Activated naive CD4-positive, alpha-beta T cell treated with anti-CD3 and anti-CD28 coated beads for 36 hours (primary cell): Measurements from ENCODE around the gene ADARB1. TPM values are rescaled to one million over a fixed set of nuclear protein-coding genes. Genes with fewer than 3 reads are reported as not detected.
"Not testable (repeated sequence)": the region's sequence is repeated elsewhere in the genome, so short reads cannot be mapped to it uniquely, and the experiment has no call there.

Experiments
- CTCF ChIA-PET: fragments of 350-600 bp; sonication (Branson Sonifier 250); formaldehyde crosslinking; loops from one replicate; lab custom pipeline; 2021; ENCODE audit warnings: antibody characterized with exemption; lab: Charles Lee
- DNase-seq: peaks from one replicate; pipeline ENCODE4 v3.0.0-alpha.2; 2020
- H3K27ac Mint-ChIP-seq: one replicate; pipeline ENCODE4 v1.8.0; 2021; ENCODE audit warnings: mild to moderate bottlenecking, mixed read lengths
- H3K27me3 Mint-ChIP-seq: one replicate; pipeline ENCODE4 v1.8.0; 2021; ENCODE audit warnings: low read depth, mixed read lengths
- H3K36me3 Mint-ChIP-seq: one replicate; pipeline ENCODE4 v1.8.0; 2021; ENCODE audit warnings: low read depth, mixed read lengths
- H3K4me1 Mint-ChIP-seq: one replicate; pipeline ENCODE4 v1.8.0; 2021; ENCODE audit warnings: low read depth, mixed read lengths
- H3K4me3 Mint-ChIP-seq: one replicate; pipeline ENCODE4 v1.8.0; 2021; ENCODE audit warnings: mild to moderate bottlenecking, moderate library complexity, mixed read lengths
- H3K9me3 Mint-ChIP-seq: one replicate; pipeline ENCODE4 v1.8.0; 2021; ENCODE audit warnings: mixed read lengths
- intact Hi-C: fragments of 100-400 bp; cut with micrococcal nuclease; formaldehyde crosslinking; loops from one replicate; pipeline ENCODE4 v1.15.1; 2023
- total RNA-seq, 2 experiments: library from RNA; stranded (reverse); gene quantifications; one replicate each; pipeline ENCODE4 v1.2.3, GENCODE V29; 2021

Gene ADARB1
- total RNA-seq, 2 experiments from 2014 or later: 30.1 to 33.3 TPM

- H3K4me3 Mint-ChIP-seq: no peak overlapping the region
- H3K9me3 Mint-ChIP-seq: no peaks in the 10 kb centered on the region
- peak overlapping the region; percentile 20 for H3K27ac Mint-ChIP-seq
- no peaks in the 10 kb centered on the region for H3K27me3 Mint-ChIP-seq
- H3K4me1 Mint-ChIP-seq: peaks cover 32% of the 10 kb centered on the region
- intact Hi-C loops: no loop called here
- DNase-seq: no peak
- no peaks in the 10 kb centered on the region for H3K36me3 Mint-ChIP-seq
- CTCF ChIA-PET: interaction anchor here (0.6 to 8.2 kb wide), 27 partner anchors 10 to 444 kb away, joined by 3 to 112 read pairs (median 7); no protein-coding TSS in a partner anchor
Observed at GRCh38 chr21:45129189-45129923, 55.0 kb downstream of the ADARB1 start.

GRCh38 chr21:45130324-45130774, 56.0 kb downstream of the ADARB1 start:
- H3K36me3 Mint-ChIP-seq: no peaks in the 10 kb centered on the region
- CTCF ChIA-PET: interaction anchor here (1.0 to 8.2 kb wide), 11 partner anchors 9 to 330 kb away, joined by 3 to 112 read pairs (median 11); no protein-coding TSS in a partner anchor
- H3K4me3 Mint-ChIP-seq: no peak overlapping the region
- intact Hi-C loops: no loop called here
- no peaks in the 10 kb centered on the region for H3K27me3 Mint-ChIP-seq
- H3K27ac Mint-ChIP-seq: no peak overlapping the region
- H3K4me1 Mint-ChIP-seq: peaks cover 32% of the 10 kb centered on the region
- no peaks in the 10 kb centered on the region for H3K9me3 Mint-ChIP-seq
- DNase-seq: no peak

GRCh38 chr21:45131537-45131999, 57.2 kb downstream of the ADARB1 start:
- no peak for DNase-seq
- no peaks in the 10 kb centered on the region for H3K36me3 Mint-ChIP-seq
- no peak overlapping the region for H3K4me3 Mint-ChIP-seq
- CTCF ChIA-PET: interaction anchor here (3.9 to 8.2 kb wide), 4 partner anchors 8 to 184 kb away, joined by 45 to 112 read pairs (median 75); no protein-coding TSS in a partner anchor
- H3K27me3 Mint-ChIP-seq: no peaks in the 10 kb centered on the region
- H3K4me1 Mint-ChIP-seq: peaks cover 31% of the 10 kb centered on the region
- intact Hi-C loops: no loop called here
- H3K9me3 Mint-ChIP-seq: no peaks in the 10 kb centered on the region
- no peak overlapping the region for H3K27ac Mint-ChIP-seq

DNA sequence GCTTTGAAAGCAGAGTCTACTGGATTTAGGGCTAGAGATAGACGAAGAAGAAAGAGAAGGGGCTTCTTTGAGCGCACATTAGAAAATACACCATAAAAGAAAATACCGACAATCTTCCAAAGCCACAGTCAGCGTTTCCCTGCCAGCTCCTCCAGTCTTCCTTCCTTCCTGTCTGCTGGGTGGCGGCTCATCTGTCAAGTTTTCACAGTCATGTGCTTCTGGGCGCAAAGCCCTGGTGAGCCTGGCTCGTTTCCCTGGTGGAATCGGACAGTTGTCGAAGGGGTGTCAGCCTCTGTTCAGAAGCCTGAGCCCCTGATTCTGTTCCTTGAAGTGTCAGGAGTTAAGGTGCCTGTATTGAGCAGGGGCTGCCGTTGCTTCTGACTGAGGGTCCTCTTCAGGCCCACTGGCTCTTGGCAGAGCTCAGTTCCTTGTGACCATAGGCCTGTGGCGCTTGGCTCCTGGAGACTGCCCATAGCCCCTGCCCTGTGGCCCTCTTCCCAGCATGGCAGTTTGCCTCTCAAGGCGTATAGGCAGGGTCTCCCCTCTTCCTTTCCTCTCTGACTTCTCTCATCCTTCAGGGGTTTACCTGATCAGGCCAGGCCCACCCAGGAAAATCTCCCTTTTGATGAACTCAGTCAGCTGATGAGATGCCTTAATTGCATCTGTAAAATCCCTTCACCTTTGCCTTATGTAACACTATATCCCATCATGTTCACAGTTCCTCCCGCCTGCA, 58.6 kb downstream of the ADARB1 start:
- intact Hi-C loops: no loop called here
- Mint-ChIP-seq H3K27ac (no peak overlapping the region), H3K9me3 (no peaks in the 10 kb centered on the region), H3K4me3 (no peak overlapping the region), H3K36me3 (no peaks in the 10 kb centered on the region), H3K4me1 (peaks cover 31% of the 10 kb centered on the region), H3K27me3 (no peaks in the 10 kb centered on the region)
- DNase-seq: no peak
- CTCF ChIA-PET: no interaction called here

- H3K27ac Mint-ChIP-seq, H3K9me3 Mint-ChIP-seq, CTCF ChIA-PET, DNase-seq, H3K4me3 Mint-ChIP-seq, H3K27me3 Mint-ChIP-seq, intact Hi-C loops, H3K36me3 Mint-ChIP-seq: not testable (repeated sequence)
- peaks cover 29% of the 10 kb centered on the region for H3K4me1 Mint-ChIP-seq
Observed at GRCh38 chr21:45133574-45134278, 59.3 kb downstream of the ADARB1 start.

DNA sequence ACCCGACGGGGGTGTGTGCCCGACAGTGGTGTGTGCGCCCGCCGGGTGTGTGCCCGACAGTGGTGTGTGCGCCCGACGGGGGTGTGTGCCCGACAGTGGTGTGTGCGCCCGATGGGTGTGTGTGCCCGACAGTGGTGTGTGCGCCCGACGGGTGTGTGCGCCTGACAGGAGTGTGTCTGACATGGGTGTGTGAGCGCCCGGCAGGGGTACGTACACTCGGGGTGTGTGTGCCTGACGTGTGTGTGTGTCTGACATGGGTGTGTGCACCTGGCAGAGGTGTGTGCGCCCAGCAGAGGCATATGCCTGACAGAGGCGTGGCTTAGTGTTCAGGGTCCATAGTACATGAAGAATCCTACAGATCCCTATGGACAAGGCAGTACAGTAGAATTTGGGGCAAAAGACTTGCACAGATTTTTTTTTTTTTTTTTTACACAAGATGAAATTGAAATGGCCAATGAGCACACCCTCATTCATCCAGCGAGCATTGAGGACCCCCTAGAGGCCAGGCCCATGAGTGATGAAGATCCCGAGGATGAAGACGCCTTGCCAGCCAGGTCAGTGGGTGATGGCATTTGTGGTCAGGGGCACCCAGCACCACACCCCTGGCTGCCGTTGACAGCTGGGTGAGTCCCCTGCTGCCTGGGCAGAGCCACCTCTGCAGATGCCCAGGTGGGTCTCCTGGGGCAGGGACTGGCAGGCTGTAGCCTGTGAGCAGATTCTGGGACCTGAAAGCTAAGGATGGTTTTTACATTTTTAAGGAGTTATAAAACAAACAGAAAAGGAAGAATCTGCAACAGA, 60.1 kb downstream of the ADARB1 start:
- intact Hi-C loops: no loop called here
- peaks cover 25% of the 10 kb centered on the region for H3K4me1 Mint-ChIP-seq
- H3K27me3 Mint-ChIP-seq: no peaks in the 10 kb centered on the region
- DNase-seq: no peak
- no peaks in the 10 kb centered on the region for H3K9me3 Mint-ChIP-seq
- no peak overlapping the region for H3K4me3 Mint-ChIP-seq
- H3K36me3 Mint-ChIP-seq: no peaks in the 10 kb centered on the region
- CTCF ChIA-PET: no interaction called here
- no peak overlapping the region for H3K27ac Mint-ChIP-seq

DNA sequence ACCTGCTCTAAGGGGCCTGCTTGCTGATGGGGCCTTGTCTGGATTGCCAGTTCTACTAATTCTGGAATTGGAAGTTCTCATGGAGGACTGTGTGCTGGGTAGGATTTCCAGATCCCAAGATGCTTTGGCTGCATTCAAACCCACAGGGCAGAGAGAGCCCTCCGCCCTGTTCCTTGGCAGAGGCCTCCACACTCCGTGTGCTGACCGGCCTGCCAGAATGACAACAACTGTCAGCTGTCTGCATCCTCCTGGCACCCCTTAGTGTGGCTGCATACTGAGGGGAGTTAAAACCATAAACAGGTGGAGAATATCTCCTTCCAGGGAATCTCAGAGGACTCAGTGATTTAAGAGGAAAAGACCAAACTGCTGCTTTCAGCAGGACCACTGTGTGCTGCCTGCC, 60.7 kb downstream of the ADARB1 start:
- intact Hi-C loops: no loop called here
- peaks cover 18% of the 10 kb centered on the region for H3K4me1 Mint-ChIP-seq

DNA sequence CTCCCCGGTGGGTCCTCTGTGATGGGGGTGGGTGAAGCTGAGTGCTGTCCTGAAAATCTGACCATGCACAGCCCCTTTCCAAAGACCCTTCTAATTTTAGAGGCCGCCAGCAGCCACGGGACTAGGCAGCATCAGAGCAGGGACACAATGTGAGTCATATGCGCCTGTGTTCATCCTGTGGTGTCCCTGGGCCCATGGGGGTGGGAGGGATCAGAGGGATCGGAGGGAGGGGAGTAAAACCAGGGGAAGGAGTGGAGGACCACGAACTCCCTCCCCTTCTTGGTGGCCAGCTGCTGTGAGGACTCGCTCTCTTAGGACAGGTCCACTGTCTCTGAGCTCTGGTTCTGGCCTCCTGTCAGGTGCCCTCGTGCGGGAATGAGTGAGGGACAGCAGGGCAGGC, 61.5 kb downstream of the ADARB1 start:
- no peaks in the 10 kb centered on the region for H3K36me3 Mint-ChIP-seq
- intact Hi-C loops: no loop called here
- no peak for DNase-seq
- CTCF ChIA-PET: interaction anchor here (0.8 to 5.6 kb wide), 9 partner anchors 14 to 194 kb away, joined by 3 to 82 read pairs (median 4); no protein-coding TSS in a partner anchor
- H3K4me1 Mint-ChIP-seq: peaks cover 13% of the 10 kb centered on the region
- H3K27me3 Mint-ChIP-seq: no peaks in the 10 kb centered on the region
- no peak overlapping the region for H3K4me3 Mint-ChIP-seq
- no peak overlapping the region for H3K27ac Mint-ChIP-seq
- no peaks in the 10 kb centered on the region for H3K9me3 Mint-ChIP-seq

More for the DNA sequence above, 60.7 kb downstream of the ADARB1 start:
- Mint-ChIP-seq H3K4me3 (no peak overlapping the region), H3K36me3 (no peaks in the 10 kb centered on the region), H3K9me3 (no peaks in the 10 kb centered on the region), H3K27ac (no peak overlapping the region), H3K27me3 (no peaks in the 10 kb centered on the region)
- DNase-seq: no peak
- CTCF ChIA-PET: no interaction called here

DNA sequence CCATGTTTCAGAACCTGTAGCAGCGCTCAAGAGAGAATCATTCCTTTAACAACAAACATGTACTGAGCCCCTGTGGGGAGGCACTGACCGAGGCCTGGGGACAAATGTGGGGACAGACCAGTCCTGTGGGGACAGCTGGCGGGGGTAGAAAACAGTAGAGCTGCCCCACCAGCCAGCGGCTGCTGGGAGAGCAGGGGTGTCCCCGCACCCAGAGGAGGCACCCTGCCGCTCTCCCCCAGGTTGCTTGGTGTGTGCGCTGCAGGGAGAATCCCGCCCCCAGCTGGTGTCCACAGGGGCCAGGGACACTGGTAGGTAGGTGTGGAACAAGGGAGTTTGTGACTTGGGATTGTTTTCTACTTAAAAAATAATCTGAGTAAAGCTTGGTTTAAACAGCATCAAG, 62.1 kb downstream of the ADARB1 start:
- Mint-ChIP-seq H3K27ac (no peak overlapping the region), H3K36me3 (no peaks in the 10 kb centered on the region), H3K9me3 (no peaks in the 10 kb centered on the region), H3K4me1 (peaks cover 13% of the 10 kb centered on the region), H3K27me3 (no peaks in the 10 kb centered on the region), H3K4me3 (no peak overlapping the region)
- intact Hi-C loops: no loop called here
- CTCF ChIA-PET: interaction anchor here (0.6 to 6.9 kb wide), 25 partner anchors 8 to 706 kb away, joined by 3 to 112 read pairs (median 4); no protein-coding TSS in a partner anchor
- DNase-seq: no peak

GRCh38 chr21:45136927-45137611, 62.7 kb downstream of the ADARB1 start:
- no peak overlapping the region for H3K27ac Mint-ChIP-seq
- H3K27me3 Mint-ChIP-seq: no peaks in the 10 kb centered on the region
- H3K36me3 Mint-ChIP-seq: no peaks in the 10 kb centered on the region
- no peaks in the 10 kb centered on the region for H3K9me3 Mint-ChIP-seq
- H3K4me3 Mint-ChIP-seq: no peak overlapping the region
- intact Hi-C loops: loop anchor here (1.0 kb wide), 1 partner anchor 188 kb away; no protein-coding TSS in a partner anchor
- H3K4me1 Mint-ChIP-seq: peaks cover 13% of the 10 kb centered on the region
- CTCF ChIA-PET: interaction anchor here (0.6 to 6.9 kb wide), 44 partner anchors 9 to 711 kb away, joined by 3 to 112 read pairs (median 4); partner anchors contain the start of gene PTTG1IP
- DNase-seq: peak; percentile 85

GRCh38 chr21:45137612-45137937, 63.2 kb downstream of the ADARB1 start:
- Mint-ChIP-seq H3K4me3 (no peak overlapping the region), H3K27ac (no peak overlapping the region)

More at GRCh38 chr21:45137612-45137937, 63.2 kb downstream of the ADARB1 start:
- intact Hi-C loops: loop anchor here (1.0 kb wide), 1 partner anchor 188 kb away; no protein-coding TSS in a partner anchor
- DNase-seq: no peak
- CTCF ChIA-PET: interaction anchor here (0.6 to 6.9 kb wide), 51 partner anchors 9 to 711 kb away, joined by 3 to 112 read pairs (median 4); partner anchors contain the start of gene PTTG1IP
- no peaks in the 10 kb centered on the region for H3K9me3 Mint-ChIP-seq
- no peaks in the 10 kb centered on the region for H3K27me3 Mint-ChIP-seq
- peaks cover 11% of the 10 kb centered on the region for H3K4me1 Mint-ChIP-seq
- no peaks in the 10 kb centered on the region for H3K36me3 Mint-ChIP-seq
